SH-SY5Y (cell line): ENCODE data around the gene CNIH4.

Experiments used
- GATA2 ChIP-seq: IDR thresholded peaks from 2 replicates; pipeline ENCODE4 v1.6.1; 2011; ENCODE audit warnings: mild to moderate bottlenecking, low read depth, low read length
- GATA3 ChIP-seq: IDR thresholded peaks from 2 replicates; pipeline ENCODE4 v1.6.1; 2011; ENCODE audit warnings: low read depth, mild to moderate bottlenecking, low read length, moderate library complexity

- TF ChIP-seq GATA3: no peak
- no peak for TF ChIP-seq GATA2
Measured at GRCh38 chr1:224387302-224387912, 30.7 kb downstream of the CNIH4 start.
